Activated CD8-positive, alpha-beta memory T cell treated with anti-CD3 and anti-CD28 coated beads for 36 hours (primary cell): Measurements from ENCODE around the gene CABLES1. TPM values are rescaled to one million over a fixed set of nuclear protein-coding genes. Genes with fewer than 3 reads are reported as not detected.
"Not testable (repeated sequence)": the region's sequence is repeated elsewhere in the genome, so short reads cannot be mapped to it uniquely, and the experiment has no call there.

Source experiments
- CTCF ChIA-PET: fragments of 350-600 bp; sonication (Branson Sonifier 250); formaldehyde crosslinking; loops from one replicate; lab custom pipeline; 2021; ENCODE audit warnings: antibody characterized with exemption; lab: Charles Lee
- POLR2A ChIA-PET: fragments of 350-600 bp; sonication (Branson Sonifier 250); formaldehyde crosslinking; loops from one replicate; lab custom pipeline; 2021; ENCODE audit warnings: antibody characterized with exemption; lab: Charles Lee
- total RNA-seq, 2 experiments: library from RNA; stranded (reverse); gene quantifications; one replicate each; pipeline ENCODE4 v1.2.3, GENCODE V29; 2021

Gene CABLES1
- total RNA-seq, 2 experiments from 2014 or later = 5.3 to 6.0 TPM

DNA sequence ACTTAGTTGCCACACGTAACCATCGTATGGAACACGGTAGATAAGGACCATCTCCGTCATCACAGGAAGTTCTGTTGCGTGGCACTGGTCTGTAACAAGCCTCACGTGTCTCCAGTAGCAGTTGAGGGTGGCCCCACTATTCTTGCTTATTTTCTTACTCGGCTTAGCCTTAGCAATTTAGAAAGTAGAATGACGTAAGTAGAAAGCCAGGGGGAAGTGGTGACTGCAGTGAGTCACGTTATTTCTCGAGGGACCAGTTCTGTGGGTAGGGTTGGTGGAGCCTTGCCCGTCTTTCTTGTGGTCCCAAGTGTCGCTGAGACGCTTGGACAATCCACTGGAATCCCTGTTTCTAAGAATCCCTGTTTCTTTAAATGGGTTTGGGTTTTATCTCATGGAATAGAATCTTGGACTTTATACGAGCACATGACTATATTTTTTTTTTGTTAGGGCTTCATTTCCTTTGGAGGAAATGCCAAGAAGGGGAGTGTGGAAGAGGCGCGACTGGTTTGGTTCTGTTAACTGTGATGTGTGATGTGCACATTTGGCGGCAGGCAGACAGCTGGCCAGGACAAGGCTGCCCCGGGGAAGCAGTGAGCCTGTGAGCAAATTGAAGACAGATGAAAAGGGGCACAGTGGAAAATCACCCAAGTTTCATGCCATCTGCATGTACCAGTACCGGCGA lies 96.2 kb downstream of the CABLES1 start:
- CTCF ChIA-PET = no interaction called here
- POLR2A ChIA-PET = no interaction called here

DNA sequence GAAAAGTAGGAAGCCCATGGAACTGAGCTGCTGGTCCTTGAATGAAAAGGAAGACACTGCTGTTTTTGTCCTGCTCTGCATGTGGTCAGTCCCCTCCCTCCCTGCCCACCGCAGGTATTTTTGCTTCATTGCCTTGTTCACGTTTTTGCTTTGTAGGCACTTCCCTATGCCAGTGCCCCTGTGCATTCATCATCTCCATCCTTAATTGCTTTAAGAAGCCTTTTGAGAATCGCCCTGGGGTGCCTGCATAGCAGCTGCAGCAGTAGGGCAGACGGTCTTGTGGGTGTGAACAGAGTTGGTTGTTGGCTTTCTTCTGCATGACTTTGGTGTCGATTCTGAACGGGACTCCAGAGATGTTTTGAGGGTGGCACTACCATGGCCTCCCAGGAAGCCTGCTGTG lies 97.0 kb downstream of the CABLES1 start:
- POLR2A ChIA-PET = no interaction called here
- CTCF ChIA-PET = interaction anchor here (1.3 kb wide), 1 partner anchor 24 kb away, joined by 3 read pairs; no protein-coding TSS in a partner anchor

DNA sequence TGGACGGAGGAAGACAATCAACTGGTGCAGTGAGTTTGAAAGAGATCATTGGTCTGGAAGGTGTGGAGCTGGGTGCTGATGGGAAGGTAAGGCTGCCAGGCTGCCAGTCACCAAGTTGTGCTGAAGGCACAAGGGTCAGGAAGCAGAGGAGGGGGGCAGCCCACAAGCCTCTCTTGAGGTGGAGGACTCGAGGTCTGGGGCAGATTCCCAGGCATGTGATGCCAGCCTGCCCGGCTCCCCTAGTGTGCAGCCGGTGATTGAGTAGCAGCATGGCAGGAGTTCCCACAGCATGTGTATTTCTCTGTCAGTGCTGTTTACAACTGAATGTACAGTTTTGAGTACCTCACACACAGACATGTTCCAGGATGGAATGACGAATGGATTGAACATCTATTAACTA lies 99.3 kb downstream of the CABLES1 start:
- ChIA-PET CTCF (no interaction called here), POLR2A (no interaction called here)

DNA sequence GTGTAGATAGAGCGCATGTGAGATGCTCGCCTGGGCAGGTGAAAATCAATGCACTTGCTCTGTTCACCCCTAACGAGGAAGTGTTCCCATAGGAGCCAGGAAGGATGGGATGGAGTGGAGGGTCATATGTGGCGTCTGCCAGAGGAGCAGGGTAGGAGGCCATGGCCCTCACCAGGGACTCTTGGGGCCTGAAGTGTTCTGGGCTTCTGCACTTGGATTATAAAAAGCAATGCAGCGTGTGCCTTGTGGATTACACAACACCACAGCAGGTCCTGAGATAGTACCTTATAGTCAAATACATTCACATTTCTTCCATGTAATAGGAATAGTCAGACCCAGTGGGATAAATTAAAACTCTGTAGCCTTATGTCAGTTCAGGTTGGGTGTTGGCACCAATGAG lies 100.1 kb downstream of the CABLES1 start:
- ChIA-PET POLR2A (no interaction called here), CTCF (no interaction called here)

DNA sequence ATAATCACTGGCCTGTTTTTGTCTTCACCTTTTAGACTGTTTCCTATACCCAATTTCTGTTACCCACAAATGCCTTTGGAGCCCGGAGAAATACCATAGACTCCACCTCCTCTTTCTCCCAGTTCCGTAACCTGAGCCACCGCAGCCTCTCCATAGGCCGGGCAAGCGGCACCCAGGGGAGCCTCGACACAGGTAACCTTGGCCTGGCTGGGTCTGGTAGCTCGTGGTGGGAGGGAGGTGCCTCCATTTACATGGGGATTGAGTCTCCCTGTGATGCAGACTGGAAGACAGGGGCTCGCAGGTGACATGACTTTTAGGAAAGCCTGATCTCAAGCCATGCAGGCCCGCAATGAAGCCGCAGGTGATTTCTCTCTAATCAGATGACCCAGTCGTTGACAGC lies 100.6 kb downstream of the CABLES1 start:
- CTCF ChIA-PET = no interaction called here
- POLR2A ChIA-PET = no interaction called here

DNA sequence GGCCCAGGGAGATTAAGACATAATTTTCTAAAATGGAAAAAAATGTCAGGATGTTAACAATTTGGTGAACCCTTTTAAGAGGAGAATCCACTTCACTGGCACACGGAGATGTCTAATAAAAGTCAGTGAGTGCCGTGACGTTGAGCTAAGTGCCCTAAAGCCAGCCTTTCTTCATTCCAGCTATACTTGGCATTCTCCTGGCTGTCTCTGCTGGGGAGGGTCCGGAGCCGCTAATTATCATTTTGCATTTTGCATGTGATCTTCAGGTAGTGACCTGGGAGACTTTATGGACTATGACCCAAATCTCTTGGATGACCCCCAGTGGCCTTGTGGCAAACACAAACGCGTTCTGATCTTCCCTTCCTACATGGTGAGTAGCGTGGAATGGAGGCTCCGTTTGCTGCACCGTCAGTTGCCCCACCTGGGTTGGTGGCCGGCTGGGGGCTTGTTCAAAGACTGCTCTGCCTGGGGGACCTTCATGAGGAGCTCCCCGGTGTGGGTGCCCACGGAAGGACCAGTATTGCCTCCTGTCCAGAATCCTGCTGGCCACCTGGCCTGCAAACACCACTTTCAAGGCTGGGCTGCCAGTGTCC lies 101.7 kb downstream of the CABLES1 start:
- CTCF ChIA-PET = interaction anchor here (1.4 kb wide), 1 partner anchor 105 kb away, joined by 6 read pairs; no protein-coding TSS in a partner anchor
- POLR2A ChIA-PET = no interaction called here

DNA sequence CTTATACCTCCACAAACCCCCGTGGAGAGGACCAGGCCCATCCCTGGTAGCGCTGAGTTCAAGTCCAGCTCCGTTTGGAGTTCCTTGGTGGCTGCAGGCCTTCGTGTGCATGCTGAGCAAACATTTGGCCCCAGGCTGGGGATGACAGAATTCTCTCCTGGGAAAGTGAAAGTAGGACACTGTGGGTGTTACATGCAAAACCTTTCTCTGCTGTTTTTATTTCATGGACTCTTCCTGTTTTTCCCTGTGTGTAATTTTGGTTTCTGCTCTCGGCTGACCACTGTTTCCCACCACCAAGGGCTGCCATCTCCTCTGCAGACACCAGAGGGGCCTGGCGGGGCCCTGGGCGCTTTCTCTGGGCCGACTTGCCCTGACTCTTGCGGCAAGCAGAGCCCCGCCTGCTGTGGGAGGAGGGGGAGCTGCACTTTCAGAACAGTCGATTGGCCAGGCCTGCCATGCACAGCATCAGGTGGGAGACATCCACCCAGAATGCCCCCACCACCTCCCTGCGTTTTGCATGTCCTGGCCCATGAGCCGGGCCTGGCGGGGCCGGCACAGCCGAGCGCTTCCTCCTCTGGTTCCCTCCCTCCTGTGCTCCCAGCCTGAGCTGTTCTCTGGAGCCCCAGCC lies 102.4 kb downstream of the CABLES1 start:
- CTCF ChIA-PET = interaction anchor here (1.4 kb wide), 1 partner anchor 106 kb away, joined by 6 read pairs; no protein-coding TSS in a partner anchor
- POLR2A ChIA-PET = no interaction called here

DNA sequence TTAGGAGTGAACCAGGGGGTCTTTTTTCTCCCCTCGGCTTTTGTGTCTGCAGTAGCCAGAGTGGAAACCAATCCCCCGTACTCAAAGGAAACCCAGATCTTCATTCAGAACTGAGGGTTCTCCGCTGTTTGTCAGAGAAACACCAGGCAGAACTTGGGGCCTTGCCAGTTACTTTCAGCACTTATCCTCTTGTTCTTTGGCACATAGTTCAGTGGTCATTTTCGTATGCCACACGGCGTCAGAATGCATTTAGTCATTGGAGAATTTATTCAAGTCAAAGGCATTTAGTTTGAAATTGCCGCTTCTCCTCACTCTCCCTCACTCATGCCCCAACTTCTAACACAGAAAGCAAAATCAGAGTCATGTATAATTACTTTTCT lies 102.9 kb downstream of the CABLES1 start:
- POLR2A ChIA-PET = no interaction called here
- CTCF ChIA-PET = interaction anchor here (1.4 kb wide), 1 partner anchor 107 kb away, joined by 6 read pairs; no protein-coding TSS in a partner anchor

DNA sequence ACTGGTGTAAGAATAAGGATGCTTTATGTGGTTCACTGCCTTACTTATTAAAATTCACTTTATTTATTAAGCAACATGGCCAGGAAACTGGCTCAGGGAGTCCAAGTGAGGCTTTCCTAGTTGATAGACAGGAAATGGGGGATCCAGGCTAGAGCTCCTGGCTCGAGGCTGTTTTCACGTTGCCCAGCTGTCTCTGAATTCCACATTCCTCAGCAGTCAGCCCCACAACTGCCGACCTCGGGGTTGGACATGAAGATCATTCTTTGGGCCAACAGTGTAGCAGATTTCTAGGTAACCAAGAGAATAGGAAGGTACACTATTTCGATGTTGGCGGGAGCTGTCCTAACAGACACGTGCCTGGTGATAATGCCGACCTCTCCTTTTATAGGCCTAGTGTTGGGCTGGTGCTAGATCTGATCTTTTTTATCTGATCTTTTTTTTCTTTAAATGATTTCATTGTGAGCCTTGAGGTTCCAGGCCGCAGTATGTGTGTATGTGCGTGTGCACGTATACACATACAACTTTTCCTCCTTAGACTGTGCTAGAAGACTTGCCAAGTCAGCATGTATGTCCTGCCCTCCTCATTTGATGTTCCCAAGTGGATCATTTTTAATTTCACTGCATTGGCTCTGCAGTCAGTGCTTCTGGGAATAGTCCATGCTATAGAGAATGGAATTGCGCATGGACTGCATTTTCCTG lies 103.5 kb downstream of the CABLES1 start:
- ChIA-PET CTCF (no interaction called here), POLR2A (no interaction called here)

DNA sequence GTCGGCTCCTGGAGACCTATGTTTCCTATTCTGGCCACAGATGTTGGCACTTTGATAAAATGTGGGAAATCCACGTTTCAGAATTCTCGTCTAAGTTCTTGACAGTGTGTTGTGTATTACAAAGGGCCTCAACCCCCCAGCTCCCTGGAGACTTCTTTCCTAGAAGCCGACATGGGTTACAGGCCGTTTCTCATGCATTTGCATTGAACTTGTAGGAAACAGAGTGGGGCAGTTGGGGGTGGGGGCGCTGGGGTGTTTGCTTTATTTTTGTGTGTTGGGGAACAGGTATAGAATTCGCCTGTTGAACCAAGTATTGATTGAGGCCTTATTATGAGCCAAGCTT lies 104.0 kb downstream of the CABLES1 start:
- ChIA-PET CTCF (no interaction called here), POLR2A (no interaction called here)

DNA sequence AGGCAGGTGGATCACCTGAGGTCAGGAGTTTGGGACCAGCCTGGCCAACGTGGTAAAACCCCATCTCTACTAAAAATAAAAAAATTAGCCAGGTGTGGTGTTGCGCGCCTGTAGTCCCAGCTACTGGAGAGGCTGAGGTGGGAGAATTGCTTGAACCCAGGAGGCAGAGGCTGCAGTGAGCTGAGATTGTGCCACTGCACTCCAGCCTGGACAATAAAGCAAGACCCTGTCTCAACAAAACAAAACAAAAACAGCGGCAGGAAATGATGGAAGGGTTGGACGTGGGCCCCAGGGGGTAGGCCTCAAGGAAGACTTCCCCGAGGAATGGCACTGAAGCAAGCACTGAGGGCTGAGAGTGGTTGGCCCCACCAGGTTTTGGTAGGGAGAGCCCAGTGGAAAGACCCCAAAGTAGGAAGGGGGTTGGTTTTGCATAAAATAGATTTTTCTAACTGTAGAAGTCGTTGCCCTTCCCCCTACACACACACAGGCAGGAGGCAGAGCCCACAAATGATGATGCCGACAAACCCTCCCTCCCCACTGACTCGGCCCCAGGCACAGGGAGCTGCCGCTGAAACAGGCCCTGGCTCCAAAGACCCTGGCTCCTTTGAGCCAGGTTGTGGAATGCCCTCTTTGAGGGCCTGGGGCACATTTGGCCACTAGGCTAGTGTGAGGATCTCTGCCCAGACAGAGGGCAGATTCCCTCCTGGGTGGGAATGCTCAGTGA lies 104.8 kb downstream of the CABLES1 start:
- POLR2A ChIA-PET = no interaction called here
- CTCF ChIA-PET = no interaction called here

DNA sequence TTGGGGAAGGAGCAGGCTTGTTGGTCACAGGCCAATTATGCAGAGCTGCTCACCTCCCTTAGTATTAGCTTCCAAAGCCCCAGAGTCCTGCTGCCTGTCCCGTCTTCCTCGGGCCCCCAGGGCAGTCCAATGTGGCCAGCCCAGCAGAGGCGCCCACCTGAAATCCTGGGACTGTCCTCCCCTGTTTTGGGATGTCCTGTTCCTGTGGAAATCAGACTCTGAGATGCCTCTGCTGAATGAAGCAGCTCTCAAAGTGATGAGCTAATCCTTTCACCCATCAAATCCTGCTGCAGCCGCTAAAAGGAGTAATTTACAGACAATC lies 105.3 kb downstream of the CABLES1 start:
- CTCF ChIA-PET = no interaction called here
- POLR2A ChIA-PET = interaction anchor here (0.6 kb wide), 1 partner anchor 217 kb away, joined by 3 read pairs; no protein-coding TSS in a partner anchor

DNA sequence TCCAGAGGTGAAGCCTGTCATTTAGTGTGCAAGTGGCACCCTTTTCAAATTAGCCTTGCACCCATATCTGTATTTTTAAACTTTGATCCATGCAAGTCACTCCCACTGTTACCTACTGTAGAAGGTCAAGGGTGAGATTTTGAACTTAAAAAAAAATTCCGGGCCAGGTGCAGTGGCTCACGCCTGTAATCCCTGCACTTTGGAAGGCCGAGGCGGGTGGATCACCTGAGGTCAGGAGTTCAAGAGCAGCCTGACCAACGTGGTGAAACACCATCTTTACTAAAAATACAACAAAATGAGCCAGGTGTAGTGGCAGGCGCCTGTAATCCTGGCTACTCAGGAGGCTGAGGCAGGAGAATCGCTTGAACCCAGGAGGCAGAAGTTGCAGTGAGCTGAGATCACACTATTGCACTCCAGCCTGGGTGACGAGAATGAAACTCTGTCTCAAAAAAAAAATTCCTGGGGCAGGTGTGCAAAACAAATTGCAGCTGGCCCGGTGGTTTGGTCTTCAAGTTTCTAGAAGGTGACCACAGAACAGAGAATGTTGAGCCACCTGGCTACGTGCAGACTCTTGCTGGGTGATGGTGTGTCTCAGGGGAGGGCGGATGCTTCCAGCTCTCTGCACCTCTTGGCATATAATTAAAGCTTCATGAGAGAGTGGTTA lies 106.7 kb downstream of the CABLES1 start:
- POLR2A ChIA-PET, CTCF ChIA-PET: not testable (repeated sequence)

DNA sequence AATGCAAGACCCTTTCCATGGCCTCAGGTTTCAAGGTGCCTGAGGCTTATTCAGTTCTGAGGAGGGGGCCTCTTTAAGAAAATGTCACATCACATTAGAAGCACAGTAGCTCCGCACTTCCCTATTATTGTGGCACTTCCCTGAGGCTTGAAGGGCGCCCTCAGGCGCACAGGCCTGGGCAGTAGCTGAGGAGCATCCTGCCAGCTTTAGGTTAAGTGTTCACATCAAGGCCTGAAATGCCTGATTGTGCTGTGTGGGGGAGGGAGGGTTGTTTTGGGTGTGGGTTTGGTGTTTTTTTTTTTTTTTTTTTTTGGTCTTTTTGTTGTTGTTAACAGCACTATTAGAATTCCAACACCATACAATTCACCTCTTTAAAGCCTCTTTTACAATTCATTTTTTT lies 107.9 kb downstream of the CABLES1 start:
- POLR2A ChIA-PET = no interaction called here

DNA sequence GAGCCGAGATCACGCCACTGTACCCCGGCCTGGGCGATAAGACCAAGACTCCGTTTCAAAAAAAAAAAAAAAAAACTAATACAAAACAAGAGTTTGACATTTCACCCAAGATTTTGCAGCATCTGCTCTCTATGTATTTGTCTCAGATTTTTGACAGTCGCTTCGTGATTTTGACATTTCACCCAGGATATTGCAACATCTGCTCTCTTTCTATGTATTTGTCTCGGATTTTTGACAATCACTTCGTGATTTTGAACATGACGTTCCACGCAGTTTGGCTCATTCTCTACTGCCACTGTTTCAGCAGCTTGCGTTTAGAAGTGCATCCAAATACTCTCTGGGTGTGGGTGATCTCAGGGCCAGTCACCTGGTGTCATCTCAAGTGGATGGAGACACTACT lies 108.5 kb downstream of the CABLES1 start:
- CTCF ChIA-PET = no interaction called here
- POLR2A ChIA-PET = no interaction called here

More for the DNA sequence above, 107.9 kb downstream of the CABLES1 start:
- CTCF ChIA-PET = no interaction called here

DNA sequence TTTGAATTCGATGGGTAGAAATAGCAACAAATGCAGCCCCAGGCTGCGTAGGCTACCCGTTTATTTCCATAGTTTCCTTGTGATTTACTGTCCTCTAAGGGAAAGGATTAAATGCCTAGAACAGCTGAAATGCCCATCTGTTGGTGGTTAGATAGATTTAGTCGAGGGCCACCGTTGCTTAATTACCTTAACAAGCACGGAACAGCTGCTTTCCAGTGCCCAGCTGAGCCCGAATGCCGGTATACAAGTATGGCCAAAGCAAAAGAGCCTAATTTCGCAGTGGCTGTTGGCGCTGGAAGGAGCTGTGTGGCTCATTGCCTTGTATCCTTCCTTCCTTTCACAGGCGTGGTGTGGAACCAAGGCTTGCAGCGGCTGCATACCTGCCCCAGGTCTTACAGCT lies 109.1 kb downstream of the CABLES1 start:
- POLR2A ChIA-PET = no interaction called here

DNA sequence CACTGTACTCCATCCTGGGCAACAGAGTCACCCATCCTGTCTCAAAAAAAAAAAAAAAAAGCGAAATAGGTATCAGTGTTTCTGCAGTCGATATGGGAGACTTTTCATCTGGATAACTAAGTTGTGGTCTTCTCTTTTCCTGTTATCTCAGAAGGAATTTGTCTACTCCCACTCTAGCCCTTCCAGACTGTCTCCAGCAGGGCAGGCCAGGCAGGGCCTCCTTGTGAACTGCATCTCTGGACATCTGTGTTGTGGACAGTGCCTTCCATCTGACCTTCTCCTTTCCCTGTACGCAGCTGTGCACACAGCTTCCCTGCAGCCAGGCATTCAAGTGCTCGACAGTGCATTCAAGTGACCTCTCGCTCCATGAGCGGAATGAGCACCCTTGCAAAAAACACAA lies 110.2 kb downstream of the CABLES1 start:
- POLR2A ChIA-PET = no interaction called here
- CTCF ChIA-PET = no interaction called here

More for the DNA sequence above, 109.1 kb downstream of the CABLES1 start:
- CTCF ChIA-PET = no interaction called here

DNA sequence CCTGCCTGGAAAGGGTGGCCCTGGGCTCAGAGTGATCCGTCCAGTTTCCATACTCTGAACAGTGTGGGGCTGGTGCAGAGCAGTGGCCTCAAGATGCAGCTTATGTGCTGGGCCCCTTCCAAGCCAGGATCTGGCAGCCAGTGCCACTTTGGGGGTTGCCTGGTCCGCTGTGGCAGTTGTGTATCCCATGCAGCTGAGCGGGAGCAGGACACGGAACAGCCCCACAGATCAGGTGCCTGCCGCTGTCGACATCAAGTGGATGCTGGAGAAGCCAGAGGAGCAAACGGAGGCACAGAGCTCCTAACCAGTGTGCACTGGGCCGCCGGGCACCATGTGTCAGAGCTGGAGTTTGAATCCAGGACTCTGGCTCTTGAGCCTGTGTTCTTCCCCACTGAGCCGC lies 112.0 kb downstream of the CABLES1 start:
- CTCF ChIA-PET = no interaction called here
- POLR2A ChIA-PET = no interaction called here

DNA sequence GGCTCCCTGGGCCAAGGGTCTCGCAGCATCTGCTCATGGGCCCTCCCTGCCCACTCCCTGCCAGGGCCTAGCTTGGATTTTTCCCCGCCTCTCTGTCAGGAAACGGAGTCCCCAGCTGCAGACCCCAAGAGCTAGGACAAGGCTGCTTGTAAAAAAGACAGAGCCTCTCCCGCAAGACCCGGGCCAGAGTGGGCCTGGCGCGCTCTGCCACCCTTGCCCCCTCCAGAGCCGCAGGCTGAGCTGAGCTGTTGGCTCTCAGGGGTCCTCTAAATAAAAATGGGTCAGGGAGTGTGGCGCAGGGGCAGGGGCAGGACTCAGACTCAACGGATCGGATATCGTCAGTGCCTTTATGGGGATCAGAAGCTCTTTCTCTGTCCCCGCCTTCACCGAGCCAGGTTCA lies 112.6 kb downstream of the CABLES1 start:
- ChIA-PET POLR2A (no interaction called here), CTCF (no interaction called here)
